GM23338 (cell line): Measurements from ENCODE around the gene HIF1AN. TPM values are rescaled to one million over a fixed set of nuclear protein-coding genes. Genes with fewer than 3 reads are reported as not detected.

Source experiments
- ATAC-seq: fragments of 200-7000 bp; cut with Tn5 transposase; 3 replicates; pipeline ENCODE4 v1.9.1; 2020
- DNase-seq: peaks from one replicate; pipeline ENCODE4 v3.0.0-alpha.2; 2015; ENCODE audit warnings: low spot score
- H2AFZ ChIP-seq: fragments of 200-600 bp; sonication (generic); 2 replicates; pipeline ENCODE4 v1.8.0; 2016; ENCODE audit warnings: antibody characterized with exemption, mild to moderate bottlenecking, moderate library complexity
- H3F3A ChIP-seq: fragments of 200-600 bp; sonication (generic); replicated peaks from 2 replicates; pipeline ENCODE4 v1.8.0; 2017; ENCODE audit warnings: antibody characterized with exemption, mixed run types, low read depth
- H3K27ac ChIP-seq: fragments of 200-600 bp; sonication (generic); 2 replicates; pipeline ENCODE4 v1.6.1; 2016; ENCODE audit warnings: low read depth
- H3K27me3 ChIP-seq: fragments of 200-600 bp; sonication (generic); 2 replicates; pipeline ENCODE4 v1.8.0; 2016; ENCODE audit warnings: mild to moderate bottlenecking, mixed run types, moderate library complexity; ENCODE audit not compliant: insufficient read depth
- H3K36me3 ChIP-seq: fragments of 200-600 bp; sonication (generic); 2 replicates; pipeline ENCODE4 v1.8.0; 2016; ENCODE audit warnings: mild to moderate bottlenecking; ENCODE audit not compliant: insufficient read depth
- H3K4me1 ChIP-seq: fragments of 200-600 bp; sonication (generic); 2 replicates; pipeline ENCODE4 v1.8.0; 2016; ENCODE audit warnings: mild to moderate bottlenecking, moderate library complexity; ENCODE audit not compliant: insufficient read depth
- H3K4me2 ChIP-seq: fragments of 200-600 bp; sonication (generic); 2 replicates; pipeline ENCODE4 v1.7.1; 2017; ENCODE audit warnings: mixed run types
- H3K4me3 ChIP-seq: fragments of 200-600 bp; sonication (generic); 2 replicates; pipeline ENCODE4 v1.6.1; 2016; ENCODE audit warnings: mixed run types
- H3K79me2 ChIP-seq: fragments of 200-600 bp; sonication (generic); replicated peaks from 2 replicates; pipeline ENCODE4 v1.8.0; 2017; ENCODE audit warnings: mild to moderate bottlenecking; ENCODE audit not compliant: insufficient read depth
- H3K9me2 ChIP-seq: fragments of 200-600 bp; sonication (generic); 2 replicates; pipeline ENCODE4 v1.8.0; 2017; ENCODE audit not compliant: insufficient read depth
- H4K20me1 ChIP-seq: fragments of 200-600 bp; sonication (generic); replicated peaks from 2 replicates; pipeline ENCODE4 v1.8.0; 2017; ENCODE audit warnings: mild to moderate bottlenecking; ENCODE audit not compliant: insufficient read depth
- H3K27ac Mint-ChIP-seq: 2 replicates; pipeline ENCODE4 v1.8.0; 2020; ENCODE audit warnings: inconsistent platforms, mild to moderate bottlenecking, moderate library complexity, mixed read lengths
- H3K27me3 Mint-ChIP-seq: 3 replicates; pipeline ENCODE4 v1.8.0; 2022; ENCODE audit warnings: low read depth, mild to moderate bottlenecking, moderate library complexity, mixed read lengths, inconsistent platforms; ENCODE audit not compliant: insufficient read depth, poor library complexity
- H3K36me3 Mint-ChIP-seq: 3 replicates; pipeline ENCODE4 v1.8.0; 2021; ENCODE audit warnings: low read depth, mild to moderate bottlenecking, inconsistent platforms, moderate library complexity, mixed read lengths
- H3K4me1 Mint-ChIP-seq: 3 replicates; pipeline ENCODE4 v1.8.0; 2020; ENCODE audit warnings: mild to moderate bottlenecking, inconsistent platforms, mixed read lengths
- H3K4me3 Mint-ChIP-seq: 3 replicates; pipeline ENCODE4 v1.8.0; 2021; ENCODE audit warnings: moderate library complexity, mild to moderate bottlenecking, inconsistent platforms, mixed read lengths
- H3K9me3 Mint-ChIP-seq: 3 replicates; pipeline ENCODE4 v1.8.0; 2020; ENCODE audit warnings: moderate library complexity, mild to moderate bottlenecking, inconsistent platforms, mixed read lengths
- CREB1 ChIP-seq: fragments of 250-450 bp; sonication (Bioruptor Pico); IDR thresholded peaks from 2 replicates; pipeline ENCODE4 v1.5.0; 2020; ENCODE audit warnings: low read depth, mild to moderate bottlenecking, moderate library complexity
- EZH2 ChIP-seq: fragments of 200-600 bp; sonication (generic); IDR thresholded peaks from one replicate; pipeline ENCODE4 v1.8.0; 2017; ENCODE audit warnings: antibody characterized with exemption, mild to moderate bottlenecking, low read depth; ENCODE audit not compliant: unreplicated experiment
- EZH2phosphoT487 ChIP-seq: fragments of 200-600 bp; sonication (generic); IDR thresholded peaks from one replicate; pipeline ENCODE4 v1.8.1; 2018; ENCODE audit warnings: antibody characterized with exemption; ENCODE audit not compliant: unreplicated experiment
- JUNB ChIP-seq: IDR thresholded peaks from one replicate; pipeline ENCODE4 v1.6.1; 2016; ENCODE audit warnings: antibody characterized with exemption; ENCODE audit not compliant: unreplicated experiment
- NANOG ChIP-seq: IDR thresholded peaks from 2 replicates; pipeline ENCODE4 v1.6.1; 2016; ENCODE audit warnings: antibody characterized with exemption, borderline replicate concordance
- POLR2AphosphoS5 ChIP-seq: IDR thresholded peaks from 2 replicates; pipeline ENCODE4 v1.6.1; 2016; ENCODE audit warnings: antibody characterized with exemption, low read depth
- STAT1 ChIP-seq: IDR thresholded peaks from one replicate; pipeline ENCODE4 v1.6.1; 2016; ENCODE audit warnings: antibody characterized with exemption; ENCODE audit not compliant: unreplicated experiment
- ZNF114 ChIP-seq: fragments of 250-450 bp; sonication (Bioruptor Pico); IDR thresholded peaks from 2 replicates; pipeline ENCODE4 v1.5.0; 2020; ENCODE audit warnings: mild to moderate bottlenecking, moderate library complexity
- ZNF331 ChIP-seq: fragments of 250-450 bp; sonication (Bioruptor Pico); IDR thresholded peaks from 2 replicates; pipeline ENCODE4 v1.5.0; 2020; ENCODE audit warnings: low read depth, mild to moderate bottlenecking, moderate library complexity
- polyA plus RNA-seq: library from polyadenylated mRNA; unstranded; fragments of >200 nt; fragmentation: Nextera tagmentation; extraction: Ambion mirVana; gene quantifications from 2 replicates; pipeline ENCODE4 v1.2.1, GENCODE V29; 2016
- total RNA-seq: library from RNA; depleted of rRNA; stranded (reverse); fragments of >200 nt; shearing (Covaris generic); gene quantifications from 2 replicates; pipeline ENCODE4 v1.2.3, GENCODE V29; 2014
- TF ChIP-seq, protein P1 (sequence below): IDR thresholded peaks from one replicate; pipeline ENCODE4 v1.6.1; 2018; ENCODE audit warnings: antibody characterized with exemption; ENCODE audit not compliant: unreplicated experiment
- TF ChIP-seq, protein P2 (sequence below): IDR thresholded peaks from 2 replicates; pipeline ENCODE4 v1.6.1; 2016; ENCODE audit warnings: antibody characterized with exemption
- TF ChIP-seq, protein P3 (sequence below), 2 experiments: fragments of 200-600 bp in 1 of 2; sonication (generic) in 1 of 2; conservative IDR thresholded peaks; 2 replicates each; pipeline versions ENCODE4 v1.5.1 to v1.6.1; 2016 to 2017; ENCODE audit warnings: antibody characterized with exemption in 2 of 2, low read depth in 2 of 2, mild to moderate bottlenecking in 2 of 2, moderate library complexity in 1 of 2
- TF ChIP-seq, protein P4 (sequence below): fragments of 250-450 bp; sonication (Bioruptor Pico); IDR thresholded peaks from 2 replicates; pipeline ENCODE4 v1.5.0; 2020; ENCODE audit warnings: mild to moderate bottlenecking, moderate library complexity

HIF1AN gene
- total and polyA plus RNA-seq, 2 experiments from 2014 or later, result 9.9 to 26.3 TPM

DNA sequence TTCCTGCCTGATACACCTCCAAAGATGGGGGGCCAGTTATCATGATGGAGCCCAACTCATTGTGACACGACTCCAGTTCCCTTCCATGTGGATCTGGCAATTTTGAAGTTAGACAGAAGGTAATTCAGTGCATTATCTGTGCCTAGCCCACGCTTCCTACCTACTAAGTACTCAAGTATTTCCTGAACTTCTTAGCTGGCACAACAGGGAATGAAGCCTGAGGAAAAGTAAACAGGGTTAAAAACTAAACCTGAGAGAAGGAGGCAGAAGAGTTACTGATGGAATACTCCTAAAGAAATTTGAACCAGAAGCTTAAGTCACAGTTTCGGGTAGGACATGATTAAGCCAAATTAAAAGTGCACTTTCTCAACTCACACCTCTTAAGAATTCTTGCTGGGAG, 14.9 kb upstream of the HIF1AN start:
- Histone ChIP-seq H3K36me3 (peaks cover 2% of the 10 kb centered on the region; the same call in 1 of the 2 replicates), H3F3A (0 out of 2 replicates have a peak, but pooled peaks cover 4% of the 10 kb centered on the region), H3K4me3 (no peak overlapping the region), H3K4me1 (peaks cover 5% of the 10 kb centered on the region; the same call in 1 of the 2 replicates), H3K27me3 (peaks cover 22% of the 10 kb centered on the region), H3K9me2 (no peaks in the 10 kb centered on the region), H3K4me2 (no peak overlapping the region), H3K27ac (no peak overlapping the region), H4K20me1 (no peaks in the 10 kb centered on the region), H3K79me2 (no peaks in the 10 kb centered on the region), H2AFZ (no peak overlapping the region)
- no peak overlapping the region for H3K4me3 Mint-ChIP-seq
- no peak overlapping the region for H3K27ac Mint-ChIP-seq
- H3K36me3 Mint-ChIP-seq, result peaks cover 19% of the 10 kb centered on the region; the same call in 2 of the 3 replicates
- H3K9me3 Mint-ChIP-seq, result no peaks in the 10 kb centered on the region
- no peak for TF ChIP-seq POLR2AphosphoS5
- TF ChIP-seq, protein P1, sequence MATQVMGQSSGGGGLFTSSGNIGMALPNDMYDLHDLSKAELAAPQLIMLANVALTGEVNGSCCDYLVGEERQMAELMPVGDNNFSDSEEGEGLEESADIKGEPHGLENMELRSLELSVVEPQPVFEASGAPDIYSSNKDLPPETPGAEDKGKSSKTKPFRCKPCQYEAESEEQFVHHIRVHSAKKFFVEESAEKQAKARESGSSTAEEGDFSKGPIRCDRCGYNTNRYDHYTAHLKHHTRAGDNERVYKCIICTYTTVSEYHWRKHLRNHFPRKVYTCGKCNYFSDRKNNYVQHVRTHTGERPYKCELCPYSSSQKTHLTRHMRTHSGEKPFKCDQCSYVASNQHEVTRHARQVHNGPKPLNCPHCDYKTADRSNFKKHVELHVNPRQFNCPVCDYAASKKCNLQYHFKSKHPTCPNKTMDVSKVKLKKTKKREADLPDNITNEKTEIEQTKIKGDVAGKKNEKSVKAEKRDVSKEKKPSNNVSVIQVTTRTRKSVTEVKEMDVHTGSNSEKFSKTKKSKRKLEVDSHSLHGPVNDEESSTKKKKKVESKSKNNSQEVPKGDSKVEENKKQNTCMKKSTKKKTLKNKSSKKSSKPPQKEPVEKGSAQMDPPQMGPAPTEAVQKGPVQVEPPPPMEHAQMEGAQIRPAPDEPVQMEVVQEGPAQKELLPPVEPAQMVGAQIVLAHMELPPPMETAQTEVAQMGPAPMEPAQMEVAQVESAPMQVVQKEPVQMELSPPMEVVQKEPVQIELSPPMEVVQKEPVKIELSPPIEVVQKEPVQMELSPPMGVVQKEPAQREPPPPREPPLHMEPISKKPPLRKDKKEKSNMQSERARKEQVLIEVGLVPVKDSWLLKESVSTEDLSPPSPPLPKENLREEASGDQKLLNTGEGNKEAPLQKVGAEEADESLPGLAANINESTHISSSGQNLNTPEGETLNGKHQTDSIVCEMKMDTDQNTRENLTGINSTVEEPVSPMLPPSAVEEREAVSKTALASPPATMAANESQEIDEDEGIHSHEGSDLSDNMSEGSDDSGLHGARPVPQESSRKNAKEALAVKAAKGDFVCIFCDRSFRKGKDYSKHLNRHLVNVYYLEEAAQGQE, result no peak
- no peak for TF ChIP-seq STAT1
- TF ChIP-seq EZH2phosphoT487, result no peak
- no peak for TF ChIP-seq JUNB
- TF ChIP-seq ZNF331 (CRISPR knock-in tag), result no peak
- TF ChIP-seq, protein P2, sequence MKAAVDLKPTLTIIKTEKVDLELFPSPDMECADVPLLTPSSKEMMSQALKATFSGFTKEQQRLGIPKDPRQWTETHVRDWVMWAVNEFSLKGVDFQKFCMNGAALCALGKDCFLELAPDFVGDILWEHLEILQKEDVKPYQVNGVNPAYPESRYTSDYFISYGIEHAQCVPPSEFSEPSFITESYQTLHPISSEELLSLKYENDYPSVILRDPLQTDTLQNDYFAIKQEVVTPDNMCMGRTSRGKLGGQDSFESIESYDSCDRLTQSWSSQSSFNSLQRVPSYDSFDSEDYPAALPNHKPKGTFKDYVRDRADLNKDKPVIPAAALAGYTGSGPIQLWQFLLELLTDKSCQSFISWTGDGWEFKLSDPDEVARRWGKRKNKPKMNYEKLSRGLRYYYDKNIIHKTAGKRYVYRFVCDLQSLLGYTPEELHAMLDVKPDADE, result no peak
- TF ChIP-seq NANOG, result no peak
- TF ChIP-seq, protein P3, sequence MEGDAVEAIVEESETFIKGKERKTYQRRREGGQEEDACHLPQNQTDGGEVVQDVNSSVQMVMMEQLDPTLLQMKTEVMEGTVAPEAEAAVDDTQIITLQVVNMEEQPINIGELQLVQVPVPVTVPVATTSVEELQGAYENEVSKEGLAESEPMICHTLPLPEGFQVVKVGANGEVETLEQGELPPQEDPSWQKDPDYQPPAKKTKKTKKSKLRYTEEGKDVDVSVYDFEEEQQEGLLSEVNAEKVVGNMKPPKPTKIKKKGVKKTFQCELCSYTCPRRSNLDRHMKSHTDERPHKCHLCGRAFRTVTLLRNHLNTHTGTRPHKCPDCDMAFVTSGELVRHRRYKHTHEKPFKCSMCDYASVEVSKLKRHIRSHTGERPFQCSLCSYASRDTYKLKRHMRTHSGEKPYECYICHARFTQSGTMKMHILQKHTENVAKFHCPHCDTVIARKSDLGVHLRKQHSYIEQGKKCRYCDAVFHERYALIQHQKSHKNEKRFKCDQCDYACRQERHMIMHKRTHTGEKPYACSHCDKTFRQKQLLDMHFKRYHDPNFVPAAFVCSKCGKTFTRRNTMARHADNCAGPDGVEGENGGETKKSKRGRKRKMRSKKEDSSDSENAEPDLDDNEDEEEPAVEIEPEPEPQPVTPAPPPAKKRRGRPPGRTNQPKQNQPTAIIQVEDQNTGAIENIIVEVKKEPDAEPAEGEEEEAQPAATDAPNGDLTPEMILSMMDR (conservative IDR thresholded peaks at IDR 0.05; ENCODE audit: low read depth in 2 of 2), result no peak
- TF ChIP-seq CREB1 (CRISPR knock-in tag), result no peak
- TF ChIP-seq, protein P4, sequence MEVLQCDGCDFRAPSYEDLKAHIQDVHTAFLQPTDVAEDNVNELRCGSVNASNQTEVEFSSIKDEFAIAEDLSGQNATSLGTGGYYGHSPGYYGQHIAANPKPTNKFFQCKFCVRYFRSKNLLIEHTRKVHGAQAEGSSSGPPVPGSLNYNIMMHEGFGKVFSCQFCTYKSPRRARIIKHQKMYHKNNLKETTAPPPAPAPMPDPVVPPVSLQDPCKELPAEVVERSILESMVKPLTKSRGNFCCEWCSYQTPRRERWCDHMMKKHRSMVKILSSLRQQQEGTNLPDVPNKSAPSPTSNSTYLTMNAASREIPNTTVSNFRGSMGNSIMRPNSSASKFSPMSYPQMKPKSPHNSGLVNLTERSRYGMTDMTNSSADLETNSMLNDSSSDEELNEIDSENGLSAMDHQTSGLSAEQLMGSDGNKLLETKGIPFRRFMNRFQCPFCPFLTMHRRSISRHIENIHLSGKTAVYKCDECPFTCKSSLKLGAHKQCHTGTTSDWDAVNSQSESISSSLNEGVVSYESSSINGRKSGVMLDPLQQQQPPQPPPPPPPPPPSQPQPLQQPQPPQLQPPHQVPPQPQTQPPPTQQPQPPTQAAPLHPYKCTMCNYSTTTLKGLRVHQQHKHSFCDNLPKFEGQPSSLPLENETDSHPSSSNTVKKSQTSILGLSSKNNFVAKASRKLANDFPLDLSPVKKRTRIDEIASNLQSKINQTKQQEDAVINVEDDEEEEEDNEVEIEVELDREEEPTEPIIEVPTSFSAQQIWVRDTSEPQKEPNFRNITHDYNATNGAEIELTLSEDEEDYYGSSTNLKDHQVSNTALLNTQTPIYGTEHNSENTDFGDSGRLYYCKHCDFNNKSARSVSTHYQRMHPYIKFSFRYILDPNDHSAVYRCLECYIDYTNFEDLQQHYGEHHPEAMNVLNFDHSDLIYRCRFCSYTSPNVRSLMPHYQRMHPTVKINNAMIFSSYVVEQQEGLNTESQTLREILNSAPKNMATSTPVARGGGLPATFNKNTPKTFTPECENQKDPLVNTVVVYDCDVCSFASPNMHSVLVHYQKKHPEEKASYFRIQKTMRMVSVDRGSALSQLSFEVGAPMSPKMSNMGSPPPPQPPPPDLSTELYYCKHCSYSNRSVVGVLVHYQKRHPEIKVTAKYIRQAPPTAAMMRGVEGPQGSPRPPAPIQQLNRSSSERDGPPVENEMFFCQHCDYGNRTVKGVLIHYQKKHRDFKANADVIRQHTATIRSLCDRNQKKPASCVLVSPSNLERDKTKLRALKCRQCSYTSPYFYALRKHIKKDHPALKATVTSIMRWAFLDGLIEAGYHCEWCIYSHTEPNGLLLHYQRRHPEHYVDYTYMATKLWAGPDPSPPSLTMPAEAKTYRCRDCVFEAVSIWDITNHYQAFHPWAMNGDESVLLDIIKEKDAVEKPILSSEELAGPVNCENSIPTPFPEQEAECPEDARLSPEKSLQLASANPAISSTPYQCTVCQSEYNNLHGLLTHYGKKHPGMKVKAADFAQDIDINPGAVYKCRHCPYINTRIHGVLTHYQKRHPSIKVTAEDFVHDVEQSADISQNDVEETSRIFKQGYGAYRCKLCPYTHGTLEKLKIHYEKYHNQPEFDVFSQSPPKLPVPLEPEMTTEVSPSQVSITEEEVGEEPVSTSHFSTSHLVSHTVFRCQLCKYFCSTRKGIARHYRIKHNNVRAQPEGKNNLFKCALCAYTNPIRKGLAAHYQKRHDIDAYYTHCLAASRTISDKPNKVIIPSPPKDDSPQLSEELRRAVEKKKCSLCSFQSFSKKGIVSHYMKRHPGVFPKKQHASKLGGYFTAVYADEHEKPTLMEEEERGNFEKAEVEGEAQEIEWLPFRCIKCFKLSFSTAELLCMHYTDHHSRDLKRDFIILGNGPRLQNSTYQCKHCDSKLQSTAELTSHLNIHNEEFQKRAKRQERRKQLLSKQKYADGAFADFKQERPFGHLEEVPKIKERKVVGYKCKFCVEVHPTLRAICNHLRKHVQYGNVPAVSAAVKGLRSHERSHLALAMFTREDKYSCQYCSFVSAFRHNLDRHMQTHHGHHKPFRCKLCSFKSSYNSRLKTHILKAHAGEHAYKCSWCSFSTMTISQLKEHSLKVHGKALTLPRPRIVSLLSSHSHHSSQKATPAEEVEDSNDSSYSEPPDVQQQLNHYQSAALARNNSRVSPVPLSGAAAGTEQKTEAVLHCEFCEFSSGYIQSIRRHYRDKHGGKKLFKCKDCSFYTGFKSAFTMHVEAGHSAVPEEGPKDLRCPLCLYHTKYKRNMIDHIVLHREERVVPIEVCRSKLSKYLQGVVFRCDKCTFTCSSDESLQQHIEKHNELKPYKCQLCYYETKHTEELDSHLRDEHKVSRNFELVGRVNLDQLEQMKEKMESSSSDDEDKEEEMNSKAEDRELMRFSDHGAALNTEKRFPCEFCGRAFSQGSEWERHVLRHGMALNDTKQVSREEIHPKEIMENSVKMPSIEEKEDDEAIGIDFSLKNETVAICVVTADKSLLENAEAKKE (CRISPR knock-in tag), result no peak
- no peak for TF ChIP-seq ZNF114
- TF ChIP-seq EZH2, result no peak
- no peak for DNase-seq
- peaks cover 20% of the 10 kb centered on the region for H3K27me3 Mint-ChIP-seq
- no peak for ATAC-seq
- no peaks in the 10 kb centered on the region; the same call in 2 of the 3 replicates for H3K4me1 Mint-ChIP-seq
